Measurements from ENCODE around the gene CDH4. TPM values are rescaled to one million over a fixed set of nuclear protein-coding genes. Genes with fewer than 3 reads are reported as not detected.

CDH4 gene
- total and polyA plus RNA-seq, 2 of the 8 experiments (the other 6 are each of a cell fraction or from before 2014, with no cell fraction given) = 4.3 to 7.9 TPM

- no peak overlapping the region for H3K27ac ChIP-seq (ENCODE audit: low read depth, low read length)
- H3K23me2 ChIP-seq (ENCODE audit: low read depth, low read length) = peaks cover 3% of the 10 kb centered on the region; the same call in 1 of the 2 replicates
- no peak overlapping the region for H3K14ac ChIP-seq (ENCODE audit: insufficient read length)
- no peak overlapping the region for H4K8ac ChIP-seq (ENCODE audit: extremely low read depth, insufficient read depth, low read length)
- H3K9ac ChIP-seq (replicated peaks in 1 of 4; ENCODE audit: extremely low read depth in 1 of 4, low read depth in 3 of 4, low read length in 3 of 4) = no peak overlapping the region
- no peak overlapping the region for H2BK12ac ChIP-seq (ENCODE audit: low read depth, low read length)
- H3K79me1 ChIP-seq (ENCODE audit: low read depth, low read length) = no peaks in the 10 kb centered on the region
- no peak overlapping the region for H2BK5ac ChIP-seq (ENCODE audit: low read depth, low read length)
- H3K56ac ChIP-seq (replicated peaks; ENCODE audit: insufficient read length, low read depth, low read length) = no peak overlapping the region
- H3K27me3 ChIP-seq (replicated peaks in 1 of 4; ENCODE audit: control insufficient read depth in 3 of 4, extremely low read depth in 1 of 4, insufficient read depth in 3 of 4, low read length in 3 of 4) = peaks cover 0 to 3% (median 2%) of the 10 kb centered on the region in 4 experiments; a peak in 3 of 7 replicates
- 97% methylated on average over 15 of the region's 22 CpGs; no CpG with 5 or more reads in 1 of the 2 experiments for WGBS, 2 experiments (ENCODE audit: extremely low coverage in 1 of 2, insufficient coverage in 1 of 2, insufficient read length in 1 of 2, insufficient replicate concordance in 2 of 2, low coverage in 1 of 2, low lambda C conversion rate in 2 of 2, missing lambda C conversion rate in 1 of 2)
- H3K23ac ChIP-seq (ENCODE audit: insufficient read length) = no peak overlapping the region
- H2AFZ ChIP-seq (ENCODE audit: low read length) = no peak overlapping the region
- DNase-seq (ENCODE audit: low read depth in 1 of 2, low spot score in 2 of 2) (no peak), FAIRE-seq (no peak)
- H2BK120ac ChIP-seq (replicated peaks; ENCODE audit: low read depth, low read length) = no peak overlapping the region
- no peak overlapping the region for H3K18ac ChIP-seq (ENCODE audit: extremely low read depth, low read length)
- CTCF ChIA-PET (ENCODE audit: partially characterized antibody) = no interaction called here
- H2BK20ac ChIP-seq (ENCODE audit: low read length) = no peak overlapping the region
- no peak overlapping the region for H3K4me2 ChIP-seq (ENCODE audit: insufficient read depth in 1 of 2, low read depth in 2 of 2, low read length in 2 of 2)
- H3K36me3 ChIP-seq (ENCODE audit: control insufficient read depth in 2 of 4, insufficient read depth in 4 of 4, low read length in 3 of 4) = no peaks in the 10 kb centered on the region; a peak in 1 of 8 replicates
- H3K79me2 ChIP-seq (ENCODE audit: control insufficient read depth in 1 of 2, insufficient read depth in 2 of 2, low read length in 2 of 2) = no peaks in the 10 kb centered on the region; a peak in 1 of 4 replicates
- H4K5ac ChIP-seq (ENCODE audit: insufficient read length, low read depth, low read length) = no peak overlapping the region
- POLR2A ChIA-PET (ENCODE audit: partially characterized antibody) = no interaction called here
- no peak overlapping the region for H2AK5ac ChIP-seq (ENCODE audit: low read depth, low read length)
- peaks cover 0 to 4% of the 10 kb centered on the region in 2 experiments; a peak in 1 of 4 replicates for H3K9me3 ChIP-seq (ENCODE audit: insufficient read depth in 2 of 2, low read depth in 1 of 2, low read length in 1 of 2)
- no peak overlapping the region for H2BK15ac ChIP-seq (ENCODE audit: low read length)
- no peak overlapping the region for H3K4ac ChIP-seq (replicated peaks; ENCODE audit: insufficient read length, low read depth, low read length)
- peaks cover 0 to 6% of the 10 kb centered on the region in 2 experiments for H4K20me1 ChIP-seq (replicated peaks in 1 of 2; ENCODE audit: control insufficient read depth in 1 of 2, insufficient read depth in 2 of 2, low read length in 2 of 2)
- no peak overlapping the region for H3K4me3 ChIP-seq (ENCODE audit: extremely low read depth in 1 of 4, insufficient read depth in 2 of 4, low read depth in 3 of 4, low read length in 4 of 4)
- no peak overlapping the region for H4K91ac ChIP-seq (replicated peaks; ENCODE audit: insufficient read length, low read length)
- H3K4me1 ChIP-seq (replicated peaks in 1 of 4; ENCODE audit: control insufficient read depth in 3 of 4, insufficient read depth in 4 of 4, low read length in 3 of 4) = 0 out of 7 replicates have a peak, but pooled peaks cover 0 to 2% (median 0%) of the 10 kb centered on the region in 4 experiments
- TF ChIP-seq SIX5 (IDR thresholded peaks at IDR 0.05; ENCODE audit: low read depth, low read length) (no peak), CBX8 (IDR thresholded peaks at IDR 0.05; ENCODE audit: borderline replicate concordance, low read depth, low read length) (no peak), SP4 (IDR thresholded peaks at IDR 0.05; ENCODE audit: low read length) (no peak), TAF1 (IDR thresholded peaks at IDR 0.05; ENCODE audit: low read depth, low read length) (no peak), JUND (IDR thresholded peaks at IDR 0.05; ENCODE audit: low read length) (no peak), RFX5 (IDR thresholded peaks at IDR 0.05; ENCODE audit: borderline replicate concordance, low read depth, low read length) (no peak), ZNF274 (IDR thresholded peaks at IDR 0.05; ENCODE audit: borderline replicate concordance, extremely low read depth, low read length) (no peak), E2F6 (IDR thresholded peaks at IDR 0.05) (no peak), SP1 (IDR thresholded peaks at IDR 0.05; ENCODE audit: low read depth, low read length) (no peak), TCF12 (IDR thresholded peaks at IDR 0.05; ENCODE audit: low read depth, low read length) (no peak), POLR2AphosphoS5 (IDR thresholded peaks at IDR 0.05; ENCODE audit: low read depth, low read length) (no peak), CTBP2 (IDR thresholded peaks at IDR 0.05; ENCODE audit: borderline replicate concordance, insufficient read depth, insufficient read length, low read length) (no peak), SAP30 (IDR thresholded peaks at IDR 0.05; ENCODE audit: insufficient read depth, insufficient replicate concordance, low read length) (no peak)
Measured at GRCh38 chr20:61731363-61732181, 479.5 kb downstream of the CDH4 start.

Measured in H1 (cell line).